Measurements from ENCODE around the gene BCO1.

BCO1 gene

DNA sequence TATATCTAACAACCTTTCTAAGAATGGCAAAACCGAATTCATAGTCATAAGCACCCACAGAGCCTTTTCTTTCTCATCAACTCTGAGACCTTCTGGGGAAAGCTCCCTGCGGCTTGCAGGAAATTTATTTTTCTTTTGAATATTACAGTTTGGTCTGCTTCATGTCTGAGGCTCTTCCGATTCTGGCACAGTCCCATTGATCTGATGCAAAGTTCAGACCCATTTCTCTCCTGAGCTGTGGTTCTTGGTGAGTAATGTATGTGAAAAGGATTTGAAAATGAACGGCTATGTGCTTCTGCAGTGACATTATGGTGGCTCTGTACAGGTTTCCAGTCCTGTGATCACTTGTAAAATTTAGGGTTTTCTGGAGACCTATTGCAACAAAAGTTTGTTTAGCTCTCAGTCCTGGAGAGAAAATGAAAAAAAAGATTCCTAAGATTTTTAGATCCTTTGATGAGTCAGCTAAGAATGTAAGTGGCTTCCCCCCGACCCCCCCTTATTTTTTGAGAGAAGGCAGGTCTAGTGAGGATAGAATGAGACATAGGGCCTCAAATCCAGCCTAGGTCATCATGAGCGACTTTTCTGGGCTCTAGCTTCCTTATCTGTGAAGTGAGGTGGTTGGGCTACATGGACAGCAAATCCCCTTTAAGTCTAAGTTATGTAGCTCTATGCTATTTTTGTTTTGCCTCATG lies 80.9 kb downstream of the BCO1 start:
- no peak for DNase-seq

DNA sequence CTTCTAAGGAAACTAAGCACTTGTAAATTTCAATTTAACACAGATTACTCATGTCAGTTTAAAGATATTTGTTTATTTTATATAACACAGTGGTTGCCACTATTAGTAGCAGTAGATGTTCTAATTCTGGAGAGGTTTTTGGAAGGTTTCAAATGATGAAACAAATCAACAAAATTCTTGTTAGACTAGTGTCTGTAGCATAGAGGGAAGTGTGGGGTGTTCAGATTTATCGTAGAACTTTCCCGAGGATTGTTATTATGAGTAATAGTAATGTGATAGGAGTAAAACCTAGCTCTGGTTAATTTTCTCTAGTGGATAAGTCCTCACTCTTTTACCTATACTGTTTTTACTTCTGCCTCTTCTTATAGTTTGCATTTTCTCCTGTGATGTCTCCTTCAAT lies 82.5 kb downstream of the BCO1 start:
- no peak for DNase-seq

DNA sequence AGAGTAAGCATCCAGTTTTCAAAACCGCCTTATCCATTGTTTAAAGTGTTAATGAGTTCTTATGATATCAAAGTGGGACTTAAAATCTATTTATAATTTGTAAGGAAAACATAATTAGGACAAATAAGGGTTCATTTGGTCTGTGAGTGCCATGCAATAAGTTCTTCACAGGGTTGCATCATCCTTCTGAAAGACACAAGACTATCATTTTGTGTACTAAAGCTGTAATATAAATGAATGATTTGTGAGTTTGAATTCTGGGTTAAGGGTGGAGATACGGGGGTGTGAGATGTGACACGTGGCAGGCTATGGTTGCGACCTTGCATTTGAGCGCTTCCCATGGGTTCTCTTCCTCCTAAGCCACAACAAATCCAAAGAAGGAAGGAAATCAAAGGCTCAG lies 83.0 kb downstream of the BCO1 start:
- no peak for DNase-seq

DNA sequence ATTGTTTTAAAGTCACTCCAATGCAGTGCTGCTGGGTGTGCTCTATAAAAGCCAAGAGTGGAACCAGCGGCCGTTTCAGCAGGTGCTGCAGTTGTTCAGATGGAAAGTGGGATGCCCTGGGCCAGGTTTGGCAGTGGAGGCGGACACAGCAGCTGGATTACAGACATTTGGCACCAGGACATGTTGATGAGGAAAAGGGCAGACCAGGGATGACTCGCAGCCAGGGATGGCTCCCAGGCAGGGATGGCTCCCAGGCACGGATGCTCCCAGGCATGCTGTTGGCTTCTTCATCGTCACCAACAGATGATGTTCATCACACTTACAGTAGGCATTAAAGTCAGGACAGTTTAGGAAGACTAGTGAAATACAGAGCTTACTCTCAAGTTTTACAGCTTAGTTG lies 86.3 kb downstream of the BCO1 start:
- DNase-seq = no peak

DNA sequence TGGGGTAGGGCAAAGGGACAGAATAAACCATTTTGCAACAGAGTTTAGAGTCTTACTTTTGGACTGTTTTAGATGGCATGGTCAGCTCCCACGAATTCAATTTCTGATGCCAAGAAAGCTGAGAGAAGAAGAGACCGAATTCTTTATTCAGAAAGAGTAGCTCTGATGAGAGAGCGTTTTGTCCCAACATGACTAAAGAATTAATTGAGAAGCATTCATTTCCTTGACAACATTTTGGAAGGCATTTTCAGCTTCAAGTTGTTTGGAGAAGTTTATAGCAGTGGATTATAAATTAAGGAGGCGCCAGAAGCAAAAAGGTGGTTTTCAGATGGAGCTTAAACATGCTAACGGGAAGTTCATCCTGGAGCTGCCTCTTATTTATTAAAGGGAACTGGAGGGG lies 88.5 kb downstream of the BCO1 start:
- no peak for DNase-seq

DNA sequence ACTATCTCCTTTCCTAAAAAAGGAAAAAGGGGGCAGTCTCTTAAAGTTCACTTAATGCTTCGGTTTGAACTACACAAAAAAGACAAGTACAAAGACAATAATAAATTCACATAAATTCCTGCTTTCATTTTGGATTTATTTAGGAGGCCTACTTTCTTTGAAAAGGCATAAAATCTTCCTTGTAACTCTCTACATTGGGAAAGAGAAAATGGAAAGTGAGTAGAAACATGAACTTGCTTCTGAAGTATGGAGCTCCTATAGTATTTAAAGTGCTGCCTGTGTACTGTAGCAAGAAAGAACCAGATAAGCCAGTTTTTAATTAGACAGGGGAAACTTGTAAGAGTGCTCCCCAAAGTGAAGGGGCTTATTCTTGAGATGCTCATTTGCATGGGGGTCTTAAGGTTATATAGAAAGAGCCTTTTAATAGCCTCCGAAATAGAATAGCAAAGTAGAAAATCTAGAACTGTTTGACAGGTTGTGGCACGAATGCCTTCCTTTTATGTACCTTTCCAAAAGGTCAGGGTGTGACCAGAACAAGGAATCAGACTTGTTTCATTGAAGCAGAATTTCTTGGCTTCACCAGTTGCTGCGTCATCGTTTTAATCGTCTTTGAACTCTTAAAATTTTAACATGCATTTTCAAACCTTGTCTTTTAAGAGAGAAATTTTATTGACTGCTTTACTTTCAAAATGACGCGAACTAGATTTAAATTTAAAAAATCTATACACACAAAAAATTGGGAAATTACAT lies 89.1 kb downstream of the BCO1 start:
- no peak for DNase-seq

DNA sequence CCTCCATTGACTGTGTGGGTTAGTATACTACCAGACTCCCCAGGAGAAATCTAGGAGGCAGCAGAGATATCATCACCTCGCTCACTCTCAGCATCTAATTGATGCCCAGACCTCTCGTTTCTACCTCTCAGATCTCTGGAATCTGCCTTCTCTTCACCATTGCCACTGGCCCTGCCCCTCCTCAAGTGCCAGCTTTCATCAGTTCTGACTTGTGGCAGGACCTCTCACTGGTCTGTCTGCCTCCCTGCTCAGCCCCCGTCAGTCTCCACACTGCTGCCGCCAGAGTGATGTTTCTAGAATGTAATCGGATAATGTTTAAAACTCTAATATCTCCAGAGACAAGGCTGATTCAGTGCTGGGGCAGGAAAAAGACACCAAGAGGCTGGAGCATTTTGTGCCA lies 91.5 kb downstream of the BCO1 start:
- DNase-seq = no peak

DNA sequence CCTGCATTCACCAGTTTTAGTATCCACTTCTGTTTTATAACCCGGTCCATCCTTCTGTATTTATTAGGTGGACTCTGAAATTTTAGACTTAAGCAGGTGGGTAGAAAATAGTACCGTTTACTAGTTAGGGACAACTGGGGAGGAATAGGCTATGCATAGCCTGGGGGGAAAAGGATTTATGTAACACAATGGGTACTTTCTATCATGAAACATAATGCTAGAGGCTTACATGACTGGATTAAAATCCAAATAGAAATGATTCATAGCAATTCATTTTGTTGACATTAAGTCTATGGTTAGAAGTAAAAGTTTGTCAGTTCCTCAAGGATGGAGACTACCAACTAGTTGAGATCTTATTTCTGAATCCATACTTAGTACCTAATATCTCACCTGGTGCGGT lies 94.9 kb downstream of the BCO1 start:
- no peak for DNase-seq

DNA sequence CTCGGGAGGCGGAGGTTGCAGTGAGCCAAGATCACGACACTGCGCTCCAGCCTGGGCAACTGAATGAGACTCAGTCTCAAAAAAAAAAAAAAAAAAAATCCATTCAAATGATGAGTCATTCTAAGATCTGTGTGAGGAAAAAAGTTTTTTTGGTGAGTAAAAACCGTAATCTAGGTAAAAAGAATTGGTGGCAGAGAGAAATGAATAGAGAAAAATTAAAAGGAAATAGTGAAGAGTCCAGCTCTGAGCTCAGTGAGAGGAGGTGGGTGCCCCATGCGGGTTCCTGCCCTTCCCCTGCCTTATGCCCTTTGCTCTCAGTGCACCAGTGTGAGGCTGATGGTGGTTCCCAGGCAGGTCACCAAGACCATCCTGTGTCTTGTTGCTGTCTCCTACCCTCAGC lies 97.2 kb downstream of the BCO1 start:
- DNase-seq = no peak

DNA sequence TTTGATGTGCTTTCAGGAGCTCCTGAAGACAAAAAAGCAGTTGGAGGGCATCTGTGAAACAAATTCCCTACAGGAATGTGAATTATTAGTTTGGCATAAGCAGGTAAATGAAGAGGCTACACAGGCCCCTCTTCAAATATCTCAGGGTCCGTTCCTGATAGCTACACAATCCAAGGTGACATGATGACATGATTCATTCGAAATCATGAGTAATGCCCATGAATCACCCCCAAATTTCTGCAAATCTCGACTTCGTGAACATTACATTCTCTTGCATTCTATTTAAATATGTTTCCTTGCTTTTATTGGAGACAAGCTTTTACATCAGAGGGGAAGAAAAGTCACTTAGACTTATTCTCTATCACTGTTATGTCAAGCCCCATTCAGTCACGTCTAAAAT lies 98.6 kb downstream of the BCO1 start:
- DNase-seq = no peak
